ENCODE data around the gene OTUB1.

- TF ChIP-seq, protein P1, sequence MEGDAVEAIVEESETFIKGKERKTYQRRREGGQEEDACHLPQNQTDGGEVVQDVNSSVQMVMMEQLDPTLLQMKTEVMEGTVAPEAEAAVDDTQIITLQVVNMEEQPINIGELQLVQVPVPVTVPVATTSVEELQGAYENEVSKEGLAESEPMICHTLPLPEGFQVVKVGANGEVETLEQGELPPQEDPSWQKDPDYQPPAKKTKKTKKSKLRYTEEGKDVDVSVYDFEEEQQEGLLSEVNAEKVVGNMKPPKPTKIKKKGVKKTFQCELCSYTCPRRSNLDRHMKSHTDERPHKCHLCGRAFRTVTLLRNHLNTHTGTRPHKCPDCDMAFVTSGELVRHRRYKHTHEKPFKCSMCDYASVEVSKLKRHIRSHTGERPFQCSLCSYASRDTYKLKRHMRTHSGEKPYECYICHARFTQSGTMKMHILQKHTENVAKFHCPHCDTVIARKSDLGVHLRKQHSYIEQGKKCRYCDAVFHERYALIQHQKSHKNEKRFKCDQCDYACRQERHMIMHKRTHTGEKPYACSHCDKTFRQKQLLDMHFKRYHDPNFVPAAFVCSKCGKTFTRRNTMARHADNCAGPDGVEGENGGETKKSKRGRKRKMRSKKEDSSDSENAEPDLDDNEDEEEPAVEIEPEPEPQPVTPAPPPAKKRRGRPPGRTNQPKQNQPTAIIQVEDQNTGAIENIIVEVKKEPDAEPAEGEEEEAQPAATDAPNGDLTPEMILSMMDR (IDR thresholded peaks at IDR 0.05 in 2 of 3, conservative IDR thresholded peaks at IDR 0.05 in 1 of 3; ENCODE audit: insufficient read depth in 2 of 3, low read depth in 1 of 3, low read length in 3 of 3): no peak
- no peak for TF ChIP-seq KAT7 (CRISPR knock-in tag; IDR thresholded peaks at IDR 0.05; ENCODE audit: borderline replicate concordance)
- no peak for TF ChIP-seq TFE3 (CRISPR knock-in tag; IDR thresholded peaks at IDR 0.05)
- TF ChIP-seq, protein P2, sequence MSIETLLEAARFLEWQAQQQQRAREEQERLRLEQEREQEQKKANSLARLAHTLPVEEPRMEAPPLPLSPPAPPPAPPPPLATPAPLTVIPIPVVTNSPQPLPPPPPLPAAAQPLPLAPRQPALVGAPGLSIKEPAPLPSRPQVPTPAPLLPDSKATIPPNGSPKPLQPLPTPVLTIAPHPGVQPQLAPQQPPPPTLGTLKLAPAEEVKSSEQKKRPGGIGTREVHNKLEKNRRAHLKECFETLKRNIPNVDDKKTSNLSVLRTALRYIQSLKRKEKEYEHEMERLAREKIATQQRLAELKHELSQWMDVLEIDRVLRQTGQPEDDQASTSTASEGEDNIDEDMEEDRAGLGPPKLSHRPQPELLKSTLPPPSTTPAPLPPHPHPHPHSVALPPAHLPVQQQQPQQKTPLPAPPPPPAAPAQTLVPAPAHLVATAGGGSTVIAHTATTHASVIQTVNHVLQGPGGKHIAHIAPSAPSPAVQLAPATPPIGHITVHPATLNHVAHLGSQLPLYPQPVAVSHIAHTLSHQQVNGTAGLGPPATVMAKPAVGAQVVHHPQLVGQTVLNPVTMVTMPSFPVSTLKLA (conservative IDR thresholded peaks at IDR 0.05): no peak
- TF ChIP-seq, protein P3, sequence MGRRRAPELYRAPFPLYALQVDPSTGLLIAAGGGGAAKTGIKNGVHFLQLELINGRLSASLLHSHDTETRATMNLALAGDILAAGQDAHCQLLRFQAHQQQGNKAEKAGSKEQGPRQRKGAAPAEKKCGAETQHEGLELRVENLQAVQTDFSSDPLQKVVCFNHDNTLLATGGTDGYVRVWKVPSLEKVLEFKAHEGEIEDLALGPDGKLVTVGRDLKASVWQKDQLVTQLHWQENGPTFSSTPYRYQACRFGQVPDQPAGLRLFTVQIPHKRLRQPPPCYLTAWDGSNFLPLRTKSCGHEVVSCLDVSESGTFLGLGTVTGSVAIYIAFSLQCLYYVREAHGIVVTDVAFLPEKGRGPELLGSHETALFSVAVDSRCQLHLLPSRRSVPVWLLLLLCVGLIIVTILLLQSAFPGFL (CRISPR knock-in tag; IDR thresholded peaks at IDR 0.05): no peak
- TF ChIP-seq, protein P4, sequence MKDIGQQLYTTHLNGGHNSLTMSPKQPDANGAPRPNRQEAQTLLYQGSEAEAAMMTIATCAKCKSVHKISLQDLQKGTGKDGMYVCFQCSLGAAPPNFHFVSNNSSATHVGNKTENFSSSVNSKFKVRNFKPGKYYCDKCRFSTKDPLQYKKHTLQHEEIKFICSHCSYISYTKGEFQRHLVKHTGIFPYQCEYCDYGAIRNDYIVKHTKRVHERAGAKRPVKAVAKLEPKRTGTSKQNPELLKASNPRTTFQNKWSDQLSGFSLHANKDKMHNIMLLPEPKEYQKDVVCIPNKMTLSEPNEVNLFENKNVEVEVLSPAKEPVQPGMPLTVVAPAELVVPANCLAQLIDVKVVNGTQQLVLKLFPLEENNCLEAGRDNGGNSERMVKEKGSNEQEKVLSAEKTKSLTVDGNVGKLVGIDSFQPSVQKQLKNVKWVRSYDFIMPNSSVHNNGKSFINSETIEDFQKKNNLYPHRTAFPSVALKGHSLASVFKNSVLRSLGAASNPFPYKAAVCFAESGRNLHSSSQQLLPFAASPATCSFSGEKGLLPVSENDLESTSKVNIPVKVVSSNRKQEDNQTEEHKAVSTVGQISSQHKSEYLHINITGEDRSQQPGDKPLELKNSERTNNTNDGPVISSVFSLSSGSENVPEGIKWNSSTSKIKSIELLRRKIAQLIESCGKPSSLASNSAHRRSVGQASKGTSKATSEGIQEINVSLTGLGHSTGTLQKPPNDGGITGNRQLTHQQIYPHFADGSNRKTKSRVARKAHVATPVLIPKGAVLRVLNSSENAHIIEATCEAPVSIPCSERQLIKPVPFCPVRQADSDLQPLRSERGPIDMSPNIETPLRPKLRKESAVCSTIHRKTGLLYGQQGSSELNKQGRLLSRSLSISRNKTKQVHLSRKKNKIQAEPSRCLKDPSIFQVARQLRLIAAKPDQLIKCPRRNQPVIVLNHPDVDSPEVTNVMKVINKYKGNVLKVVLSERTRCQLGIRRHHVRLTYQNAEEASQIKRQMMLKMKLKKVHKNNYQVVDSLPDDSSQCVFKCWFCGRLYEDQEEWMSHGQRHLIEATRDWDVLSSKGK (CRISPR knock-in tag; IDR thresholded peaks at IDR 0.05): no peak
- TF ChIP-seq GABPB1 (CRISPR knock-in tag; IDR thresholded peaks at IDR 0.05): no peak
- no peak for TF ChIP-seq NFATC3 (IDR thresholded peaks at IDR 0.05)
- no peak for TF ChIP-seq ZBTB1 (CRISPR knock-in tag; IDR thresholded peaks at IDR 0.05; ENCODE audit: borderline replicate concordance, low read depth)
- TF ChIP-seq ZNF431 (CRISPR knock-in tag; IDR thresholded peaks at IDR 0.05): no peak
Measured at GRCh38 chr11:63996512-63996911, 10.3 kb downstream of the OTUB1 start.

Data from K562 (cell line).